Endothelial cell of umbilical vein (primary cell): ENCODE data around the gene SLC38A10.

Experiments used
- CTCF ChIP-seq, 2 donors: IDR thresholded peaks; 1 replicate in 1 of 2; 2 replicates in 1 of 2; pipeline ENCODE4 v1.5.1; 2011; ENCODE audit warnings: low read length in 2 of 2, mild to moderate bottlenecking in 2 of 2, moderate library complexity in 2 of 2, control low read depth in 1 of 2, inconsistent platforms in 1 of 2, low read depth in 1 of 2; ENCODE audit not compliant: insufficient read depth in 1 of 2; ENCODE audit errors: extremely low read depth in 1 of 2
- EZH2 ChIP-seq: IDR thresholded peaks from 2 replicates; pipeline ENCODE4 v1.6.1; 2012; ENCODE audit warnings: borderline replicate concordance, low read depth, mild to moderate bottlenecking, moderate library complexity, low read length, inconsistent platforms; ENCODE audit not compliant: severe bottlenecking
- FOS ChIP-seq: IDR thresholded peaks from 2 replicates; pipeline ENCODE4 v1.6.1; 2011; ENCODE audit warnings: mild to moderate bottlenecking, low read length, moderate library complexity, borderline replicate concordance; ENCODE audit not compliant: insufficient read depth
- MAX ChIP-seq: IDR thresholded peaks from 2 replicates; pipeline ENCODE4 v1.6.1; 2011; ENCODE audit not compliant: insufficient read depth, insufficient read length
- MYC ChIP-seq: IDR thresholded peaks from one replicate; pipeline ENCODE4 v1.6.1; 2011; ENCODE audit warnings: mild to moderate bottlenecking, low read depth, low read length
- POLR2A ChIP-seq: IDR thresholded peaks from 2 replicates; pipeline ENCODE4 v1.6.1; 2012; ENCODE audit warnings: low read depth, mild to moderate bottlenecking, control low read depth, low read length
- POLR2AphosphoS5 ChIP-seq: IDR thresholded peaks from 2 replicates; pipeline ENCODE4 v1.6.1; 2012; ENCODE audit warnings: low read depth, mild to moderate bottlenecking, control low read depth, low read length, moderate library complexity; ENCODE audit not compliant: insufficient read depth

GRCh38 chr17:81241648-81242420 lies 53.3 kb downstream of the SLC38A10 start:
- no peak for TF ChIP-seq MAX
- peak; percentile 84 to 93 for TF ChIP-seq CTCF (IDR thresholded peaks at IDR 0.05; ENCODE audit: extremely low read depth in 1 of 2, insufficient read depth in 1 of 2, low read depth in 1 of 2, low read length in 2 of 2)
- no peak for TF ChIP-seq EZH2
- no peak for TF ChIP-seq POLR2A
- no peak for TF ChIP-seq MYC
- peak; percentile 19 for TF ChIP-seq POLR2AphosphoS5
- no peak for TF ChIP-seq FOS
